ENCODE data around the gene SUSD5. TPM values are rescaled to one million over a fixed set of nuclear protein-coding genes. Genes with fewer than 3 reads are reported as not detected.
A peak's percentile ranks its signal among the peaks of the same experiment; 100 is the strongest.

The SUSD5 gene
- total and polyA plus RNA-seq, 2 of the 13 experiments (the other 11 are each of a cell fraction or from before 2014, with no cell fraction given): not detected

DNA sequence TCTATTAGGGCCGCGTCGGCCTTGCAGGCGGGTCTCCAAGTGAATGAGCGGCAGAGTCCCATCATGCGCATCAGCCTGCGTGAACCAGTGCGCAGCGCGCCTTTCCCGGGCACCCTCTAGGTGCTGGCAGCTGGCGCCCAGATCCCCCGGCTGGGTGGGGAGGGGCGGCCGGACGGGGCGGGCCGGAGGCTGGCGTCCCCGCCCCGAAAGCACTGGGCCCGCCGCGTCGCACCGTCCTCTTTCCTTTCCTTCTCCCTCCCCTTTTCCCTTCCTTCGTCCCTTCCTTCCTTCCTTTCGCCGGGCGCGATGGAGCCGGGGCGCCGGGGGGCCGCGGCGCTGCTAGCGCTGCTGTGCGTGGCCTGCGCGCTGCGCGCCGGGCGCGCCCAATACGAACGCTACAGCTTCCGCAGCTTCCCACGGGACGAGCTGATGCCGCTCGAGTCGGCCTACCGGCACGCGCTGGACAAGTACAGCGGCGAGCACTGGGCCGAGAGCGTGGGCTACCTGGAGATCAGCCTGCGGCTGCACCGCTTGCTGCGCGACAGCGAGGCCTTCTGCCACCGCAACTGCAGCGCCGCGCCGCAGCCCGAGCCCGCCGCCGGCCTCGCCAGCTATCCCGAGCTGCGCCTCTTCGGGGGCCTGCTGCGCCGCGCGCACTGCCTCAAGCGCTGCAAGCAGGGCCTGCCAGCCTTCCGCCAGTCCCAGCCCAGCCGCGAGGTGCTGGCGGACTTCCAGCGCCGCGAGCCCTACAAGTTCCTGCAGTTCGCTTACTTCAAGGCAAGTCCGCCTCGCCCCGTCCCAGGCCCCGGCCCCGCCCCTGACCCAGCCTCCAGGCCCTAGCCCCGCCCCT is 104.6 kb downstream of the SUSD5 start, which contains the start of gene CRTAP (continued):
- TF ChIP-seq, protein P1, sequence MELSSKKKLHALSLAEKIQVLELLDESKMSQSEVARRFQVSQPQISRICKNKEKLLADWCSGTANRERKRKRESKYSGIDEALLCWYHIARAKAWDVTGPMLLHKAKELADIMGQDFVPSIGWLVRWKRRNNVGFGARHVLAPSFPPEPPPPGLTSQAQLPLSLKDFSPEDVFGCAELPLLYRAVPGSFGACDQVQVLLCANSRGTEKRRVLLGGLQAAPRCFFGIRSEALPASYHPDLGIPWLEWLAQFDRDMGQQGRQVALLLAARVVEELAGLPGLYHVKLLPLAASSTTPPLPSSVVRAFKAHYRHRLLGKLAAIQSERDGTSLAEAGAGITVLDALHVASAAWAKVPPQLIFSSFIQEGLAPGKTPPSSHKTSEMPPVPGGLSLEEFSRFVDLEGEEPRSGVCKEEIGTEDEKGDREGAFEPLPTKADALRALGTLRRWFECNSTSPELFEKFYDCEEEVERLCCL (CRISPR knock-in tag; IDR thresholded peaks at IDR 0.05; ENCODE audit: borderline replicate concordance): peak; percentile 65; the same call in 1 of the 2 replicates
- no peak for TF ChIP-seq LCORL (IDR thresholded peaks at IDR 0.05)
- 0 out of 2 replicates have a peak, but pooled peaks have one; percentile 12 for TF ChIP-seq LCORL (CRISPR knock-in tag; IDR thresholded peaks at IDR 0.05)
- no peak for TF ChIP-seq ZNF44 (CRISPR knock-in tag; IDR thresholded peaks at IDR 0.05)
- TF ChIP-seq, protein P2, sequence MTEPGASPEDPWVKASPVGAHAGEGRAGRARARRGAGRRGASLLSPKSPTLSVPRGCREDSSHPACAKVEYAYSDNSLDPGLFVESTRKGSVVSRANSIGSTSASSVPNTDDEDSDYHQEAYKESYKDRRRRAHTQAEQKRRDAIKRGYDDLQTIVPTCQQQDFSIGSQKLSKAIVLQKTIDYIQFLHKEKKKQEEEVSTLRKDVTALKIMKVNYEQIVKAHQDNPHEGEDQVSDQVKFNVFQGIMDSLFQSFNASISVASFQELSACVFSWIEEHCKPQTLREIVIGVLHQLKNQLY (CRISPR knock-in tag; IDR thresholded peaks at IDR 0.05): no peak
- TF ChIP-seq RARA (CRISPR knock-in tag; IDR thresholded peaks at IDR 0.05): peak; percentile 48
- TF ChIP-seq NBN (conservative IDR thresholded peaks at IDR 0.05): no peak
- TF ChIP-seq ZNF17 (CRISPR knock-in tag; IDR thresholded peaks at IDR 0.05): no peak
- no peak for TF ChIP-seq ARNTL (CRISPR knock-in tag; IDR thresholded peaks at IDR 0.05)
- TF ChIP-seq, protein P3, sequence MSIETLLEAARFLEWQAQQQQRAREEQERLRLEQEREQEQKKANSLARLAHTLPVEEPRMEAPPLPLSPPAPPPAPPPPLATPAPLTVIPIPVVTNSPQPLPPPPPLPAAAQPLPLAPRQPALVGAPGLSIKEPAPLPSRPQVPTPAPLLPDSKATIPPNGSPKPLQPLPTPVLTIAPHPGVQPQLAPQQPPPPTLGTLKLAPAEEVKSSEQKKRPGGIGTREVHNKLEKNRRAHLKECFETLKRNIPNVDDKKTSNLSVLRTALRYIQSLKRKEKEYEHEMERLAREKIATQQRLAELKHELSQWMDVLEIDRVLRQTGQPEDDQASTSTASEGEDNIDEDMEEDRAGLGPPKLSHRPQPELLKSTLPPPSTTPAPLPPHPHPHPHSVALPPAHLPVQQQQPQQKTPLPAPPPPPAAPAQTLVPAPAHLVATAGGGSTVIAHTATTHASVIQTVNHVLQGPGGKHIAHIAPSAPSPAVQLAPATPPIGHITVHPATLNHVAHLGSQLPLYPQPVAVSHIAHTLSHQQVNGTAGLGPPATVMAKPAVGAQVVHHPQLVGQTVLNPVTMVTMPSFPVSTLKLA (IDR thresholded peaks at IDR 0.05): no peak
- peak; percentile 98 for TF ChIP-seq ZNF264 (CRISPR knock-in tag; IDR thresholded peaks at IDR 0.05)
- peak; percentile 78 for TF ChIP-seq KMT2A (CRISPR knock-in tag; IDR thresholded peaks at IDR 0.05)
- TF ChIP-seq ZNF790 (CRISPR knock-in tag; IDR thresholded peaks at IDR 0.05; ENCODE audit: borderline replicate concordance): peak; percentile 82; the same call in 1 of the 2 replicates
- TF ChIP-seq, protein P4, sequence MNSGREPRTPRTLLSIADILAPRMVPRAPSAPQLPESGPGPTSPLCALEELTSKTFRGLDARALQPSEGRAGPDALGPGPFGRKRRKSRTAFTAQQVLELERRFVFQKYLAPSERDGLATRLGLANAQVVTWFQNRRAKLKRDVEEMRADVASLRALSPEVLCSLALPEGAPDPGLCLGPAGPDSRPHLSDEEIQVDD (CRISPR knock-in tag; IDR thresholded peaks at IDR 0.05; ENCODE audit: borderline replicate concordance): peak; percentile 42; the same call in 1 of the 2 replicates
- peak; percentile 73; the same call in 1 of the 2 replicates for TF ChIP-seq ZBTB38 (CRISPR knock-in tag; IDR thresholded peaks at IDR 0.05)
- peak; percentile 76; the same call in 1 of the 2 replicates for TF ChIP-seq MEIS1 (CRISPR knock-in tag; IDR thresholded peaks at IDR 0.05; ENCODE audit: borderline replicate concordance)
- TF ChIP-seq, protein P5, sequence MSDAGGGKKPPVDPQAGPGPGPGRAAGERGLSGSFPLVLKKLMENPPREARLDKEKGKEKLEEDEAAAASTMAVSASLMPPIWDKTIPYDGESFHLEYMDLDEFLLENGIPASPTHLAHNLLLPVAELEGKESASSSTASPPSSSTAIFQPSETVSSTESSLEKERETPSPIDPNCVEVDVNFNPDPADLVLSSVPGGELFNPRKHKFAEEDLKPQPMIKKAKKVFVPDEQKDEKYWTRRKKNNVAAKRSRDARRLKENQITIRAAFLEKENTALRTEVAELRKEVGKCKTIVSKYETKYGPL (CRISPR knock-in tag; IDR thresholded peaks at IDR 0.05): no peak; the same call in 1 of the 2 replicates
- peak; percentile 78; the same call in 1 of the 2 replicates for TF ChIP-seq ZNF839 (CRISPR knock-in tag; IDR thresholded peaks at IDR 0.05; ENCODE audit: borderline replicate concordance)
- TF ChIP-seq RAD21 (CRISPR knock-in tag; IDR thresholded peaks at IDR 0.05): peak; percentile 50; the same call in 1 of the 2 replicates
- TF ChIP-seq ZNF501 (CRISPR knock-in tag; IDR thresholded peaks at IDR 0.05): peak; percentile 45; the same call in 1 of the 2 replicates
- TF ChIP-seq PHF21A (CRISPR knock-in tag; IDR thresholded peaks at IDR 0.05): peak; percentile 80
- TF ChIP-seq, protein P6, sequence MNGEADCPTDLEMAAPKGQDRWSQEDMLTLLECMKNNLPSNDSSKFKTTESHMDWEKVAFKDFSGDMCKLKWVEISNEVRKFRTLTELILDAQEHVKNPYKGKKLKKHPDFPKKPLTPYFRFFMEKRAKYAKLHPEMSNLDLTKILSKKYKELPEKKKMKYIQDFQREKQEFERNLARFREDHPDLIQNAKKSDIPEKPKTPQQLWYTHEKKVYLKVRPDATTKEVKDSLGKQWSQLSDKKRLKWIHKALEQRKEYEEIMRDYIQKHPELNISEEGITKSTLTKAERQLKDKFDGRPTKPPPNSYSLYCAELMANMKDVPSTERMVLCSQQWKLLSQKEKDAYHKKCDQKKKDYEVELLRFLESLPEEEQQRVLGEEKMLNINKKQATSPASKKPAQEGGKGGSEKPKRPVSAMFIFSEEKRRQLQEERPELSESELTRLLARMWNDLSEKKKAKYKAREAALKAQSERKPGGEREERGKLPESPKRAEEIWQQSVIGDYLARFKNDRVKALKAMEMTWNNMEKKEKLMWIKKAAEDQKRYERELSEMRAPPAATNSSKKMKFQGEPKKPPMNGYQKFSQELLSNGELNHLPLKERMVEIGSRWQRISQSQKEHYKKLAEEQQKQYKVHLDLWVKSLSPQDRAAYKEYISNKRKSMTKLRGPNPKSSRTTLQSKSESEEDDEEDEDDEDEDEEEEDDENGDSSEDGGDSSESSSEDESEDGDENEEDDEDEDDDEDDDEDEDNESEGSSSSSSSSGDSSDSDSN (CRISPR knock-in tag; IDR thresholded peaks at IDR 0.05): peak; percentile 94; the same call in 1 of the 2 replicates
- peak; percentile 81; the same call in 1 of the 2 replicates for TF ChIP-seq FLYWCH1 (CRISPR knock-in tag; IDR thresholded peaks at IDR 0.05)
